OCI-M1 (cell line): ENCODE results near the gene DTNBP1.

Experiments used
- DNase-seq: peaks from one replicate; lab custom pipeline; 2025; lab: John Stamatoyannopoulos, UW

DTNBP1 gene

GRCh38 chr6:15557174-15557573 lies 105.7 kb downstream of the DTNBP1 start:
- no peak for DNase-seq

- peak; percentile 37 for DNase-seq
Observed at GRCh38 chr6:15556711-15557110, 106.1 kb downstream of the DTNBP1 start.

GRCh38 chr6:15555101-15556038 lies 107.5 kb downstream of the DTNBP1 start:
- peak; percentile 96 for DNase-seq

GRCh38 chr6:15554728-15555100 lies 108.1 kb downstream of the DTNBP1 start:
- DNase-seq, result no peak

GRCh38 chr6:15553736-15554294 lies 109.0 kb downstream of the DTNBP1 start:
- DNase-seq, result peak; percentile 75

GRCh38 chr6:15553031-15553430 lies 109.8 kb downstream of the DTNBP1 start:
- peak; percentile 33 for DNase-seq

- no peak for DNase-seq
Observed at GRCh38 chr6:15551798-15552197, 111.0 kb downstream of the DTNBP1 start.

- no peak for DNase-seq
Observed at GRCh38 chr6:15551262-15551661, 111.6 kb downstream of the DTNBP1 start.

GRCh38 chr6:15550546-15551123 lies 112.2 kb downstream of the DTNBP1 start:
- no peak for DNase-seq

- no peak for DNase-seq
Observed at GRCh38 chr6:15549371-15549770, 113.5 kb downstream of the DTNBP1 start.

GRCh38 chr6:15547400-15547799 lies 115.4 kb downstream of the DTNBP1 start:
- no peak for DNase-seq

GRCh38 chr6:15546591-15546990 lies 116.2 kb downstream of the DTNBP1 start:
- DNase-seq, result no peak

GRCh38 chr6:15544321-15544900 lies 118.4 kb downstream of the DTNBP1 start:
- DNase-seq, result no peak

- DNase-seq, result peak; percentile 51
Observed at GRCh38 chr6:15543332-15543917, 119.4 kb downstream of the DTNBP1 start.

GRCh38 chr6:15539722-15540270 lies 123.0 kb downstream of the DTNBP1 start:
- DNase-seq, result no peak

- DNase-seq, result no peak
Observed at GRCh38 chr6:15538766-15539495, 123.9 kb downstream of the DTNBP1 start.

GRCh38 chr6:15538106-15538505 lies 124.7 kb downstream of the DTNBP1 start:
- no peak for DNase-seq

GRCh38 chr6:15536198-15536955 lies 126.5 kb downstream of the DTNBP1 start:
- DNase-seq, result no peak

GRCh38 chr6:15535495-15536197 lies 127.2 kb downstream of the DTNBP1 start:
- peak; percentile 37 for DNase-seq

- peak; percentile 80 for DNase-seq
Observed at GRCh38 chr6:15534974-15535373, 127.9 kb downstream of the DTNBP1 start.
